H1 (cell line): Measurements from ENCODE around the gene LRRC8D. TPM values are rescaled to one million over a fixed set of nuclear protein-coding genes. Genes with fewer than 3 reads are reported as not detected.

ENCODE experiments used
- RBBP5 ChIP-seq: IDR thresholded peaks from 2 replicates; pipeline ENCODE4 v1.7.1; 2012; ENCODE audit warnings: low read depth, mild to moderate bottlenecking, inconsistent platforms, low read length, moderate library complexity, borderline replicate concordance
- RFX5 ChIP-seq: IDR thresholded peaks from 2 replicates; pipeline ENCODE4 v1.6.1; 2011; ENCODE audit warnings: low read depth, low read length, improper control_type of control experiment, borderline replicate concordance
- polyA plus RNA-seq, 7 experiments: library from polyadenylated mRNA; depleted of rRNA in 3 of 7; stranded (reverse) in 5 of 7; unstranded in 2 of 7; fragments of >200 nt in 5 of 7; fragments of 200-250 nt in 2 of 7; gene quantifications; 1 replicate in 5 of 7; 2 replicates in 1 of 7; 4 replicates in 1 of 7; pipeline versions ENCODE4 v1.2.1 to v1.2.3, GENCODE V29; 2011 to 2013; ENCODE audit warnings: missing spikeins in 2 of 7, mixed read lengths in 2 of 7
- total RNA-seq: library from RNA; stranded (reverse); fragmentation: NEBNext Ultra II Directional; extraction: Animal tissue kit (Norgen Biotek cat#: 25700); gene quantifications from 2 replicates; pipeline ENCODE4 v1.2.1, GENCODE V29; 2021

Gene LRRC8D
- total and polyA plus RNA-seq, 2 of the 8 experiments (the other 6 are each of a cell fraction or from before 2014, with no cell fraction given), result 42.0 to 58.5 TPM

DNA sequence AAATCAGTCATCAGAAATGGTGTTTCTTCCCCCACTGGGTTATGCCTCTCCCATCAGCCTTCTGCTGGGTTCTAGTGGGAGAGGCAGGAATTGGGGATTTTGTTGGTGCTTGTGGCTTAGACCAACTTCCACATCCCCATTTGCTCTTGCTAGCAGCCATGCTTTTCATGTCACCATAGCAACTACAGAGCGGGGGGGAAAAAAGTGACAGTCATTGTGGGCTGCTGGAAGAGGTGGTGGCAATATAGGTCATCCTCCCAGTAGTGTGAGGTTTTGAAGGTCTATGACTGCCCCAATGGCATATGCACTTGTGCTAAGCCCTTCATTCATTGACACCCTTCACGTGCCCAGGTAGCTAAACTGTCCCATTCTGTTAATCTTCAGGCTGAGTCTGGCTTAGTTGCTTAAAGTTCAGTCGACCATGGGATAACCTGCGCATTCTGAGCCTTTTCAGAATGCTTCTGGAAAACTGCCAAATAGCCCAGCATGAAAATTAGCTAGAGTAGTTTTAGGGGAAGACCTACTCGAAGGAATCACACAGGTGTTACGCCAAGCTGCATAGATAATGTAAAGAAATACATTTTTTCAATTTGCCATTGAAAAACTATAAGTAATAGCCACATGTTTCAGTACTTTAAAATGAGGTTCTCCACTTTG is 120.4 kb downstream of the LRRC8D start (continued):
- no peak for TF ChIP-seq RBBP5
- no peak for TF ChIP-seq RFX5
- TF ChIP-seq, all 59 proteins: peak for 0
